Right ventricle myocardium inferior (tissue), 1 donor: Measurements from ENCODE around the gene MAP3K9. TPM values are rescaled to one million over a fixed set of nuclear protein-coding genes. Genes with fewer than 3 reads are reported as not detected.

ENCODE experiments used
- ATAC-seq: fragments of 200-7000 bp; cut with Tn5 transposase; one replicate; pipeline ENCODE4 v1.9.1; 2020; ENCODE audit warnings: mild to moderate bottlenecking, moderate library complexity
- DNase-seq: peaks from one replicate; pipeline ENCODE4 v3.0.0; 2021; ENCODE audit errors: missing footprints
- intact Hi-C: fragments of 100-400 bp; cut with DNase I; formaldehyde crosslinking; loops from one replicate; pipeline ENCODE4 v1.11.0; 2022
- total RNA-seq: library from RNA; stranded (reverse); fragmentation: NEBNext Ultra II Directional; extraction: Animal tissue kit (Norgen Biotek cat#: 25700); gene quantifications from one replicate; pipeline ENCODE4 v1.2.1, GENCODE V29; 2021
- donor health status: DM: no; HTN: yes; CAD: no; lungs with severe emphysema.

MAP3K9 gene
- total RNA-seq, 1 donor from 2014 or later, result 1.7 TPM

DNA sequence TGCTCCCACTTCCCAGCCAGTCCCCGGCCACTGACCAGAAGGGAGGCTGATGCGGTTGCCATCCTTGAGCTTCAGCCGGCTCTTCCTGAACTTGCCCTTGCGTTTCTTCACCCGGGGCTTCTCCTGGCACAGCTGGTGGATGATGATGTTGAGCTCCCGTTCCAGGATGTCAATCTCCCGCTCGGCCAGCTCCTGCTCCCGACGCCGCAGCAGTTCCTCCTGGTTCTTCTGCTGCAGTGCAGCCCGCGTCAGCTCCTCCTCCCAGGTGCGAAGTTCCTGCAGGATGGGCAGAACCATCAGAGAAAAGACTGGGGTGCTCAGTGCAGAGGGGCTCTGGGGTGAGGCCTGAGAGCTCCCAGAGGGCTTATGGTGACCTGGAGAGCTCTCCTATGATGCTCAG lies 67.0 kb downstream of the MAP3K9 start:
- intact Hi-C loops, result no loop called here
- DNase-seq (no peak), ATAC-seq (no peak)

DNA sequence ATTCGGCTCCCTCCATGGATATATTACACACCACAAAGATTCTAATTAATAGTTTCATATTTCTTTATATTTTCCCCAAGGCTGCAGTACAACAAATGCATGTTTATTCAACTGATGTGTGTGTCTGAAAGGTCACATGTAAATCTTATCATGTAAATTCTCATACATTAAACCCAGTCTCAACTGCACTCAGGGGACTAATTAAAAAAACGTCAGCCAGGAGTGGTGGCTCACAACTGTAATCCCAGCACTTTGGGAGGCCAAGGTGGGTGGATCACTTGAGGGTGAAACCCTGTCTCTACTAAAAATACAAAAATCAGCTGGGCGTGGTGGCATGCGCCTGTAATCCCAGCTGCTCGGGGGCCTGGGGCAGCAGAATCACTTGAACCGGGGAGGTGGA lies 67.8 kb downstream of the MAP3K9 start:
- DNase-seq (no peak), ATAC-seq (no peak)
- intact Hi-C loops, result no loop called here

DNA sequence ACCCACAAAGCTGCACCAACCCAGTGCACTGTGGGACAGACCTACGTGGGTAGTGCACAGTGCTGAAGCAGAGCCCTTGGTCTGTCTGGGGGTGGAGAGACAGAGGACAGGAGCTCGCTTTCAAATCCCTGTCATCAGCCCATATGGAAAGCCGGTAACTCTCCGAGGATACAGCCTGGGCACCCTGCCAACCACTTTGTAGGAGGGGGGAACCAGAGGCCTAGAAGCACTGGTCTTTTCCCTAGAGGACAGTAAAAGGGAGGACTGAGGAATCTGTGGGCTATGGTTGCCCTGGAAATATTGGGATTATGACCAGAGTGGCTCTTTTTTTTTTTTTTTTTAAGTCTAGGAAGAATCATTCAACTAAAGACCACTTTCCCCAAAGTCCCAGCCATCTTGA lies 74.3 kb downstream of the MAP3K9 start:
- ATAC-seq (no peak), DNase-seq (no peak)
- intact Hi-C loops, result no loop called here

DNA sequence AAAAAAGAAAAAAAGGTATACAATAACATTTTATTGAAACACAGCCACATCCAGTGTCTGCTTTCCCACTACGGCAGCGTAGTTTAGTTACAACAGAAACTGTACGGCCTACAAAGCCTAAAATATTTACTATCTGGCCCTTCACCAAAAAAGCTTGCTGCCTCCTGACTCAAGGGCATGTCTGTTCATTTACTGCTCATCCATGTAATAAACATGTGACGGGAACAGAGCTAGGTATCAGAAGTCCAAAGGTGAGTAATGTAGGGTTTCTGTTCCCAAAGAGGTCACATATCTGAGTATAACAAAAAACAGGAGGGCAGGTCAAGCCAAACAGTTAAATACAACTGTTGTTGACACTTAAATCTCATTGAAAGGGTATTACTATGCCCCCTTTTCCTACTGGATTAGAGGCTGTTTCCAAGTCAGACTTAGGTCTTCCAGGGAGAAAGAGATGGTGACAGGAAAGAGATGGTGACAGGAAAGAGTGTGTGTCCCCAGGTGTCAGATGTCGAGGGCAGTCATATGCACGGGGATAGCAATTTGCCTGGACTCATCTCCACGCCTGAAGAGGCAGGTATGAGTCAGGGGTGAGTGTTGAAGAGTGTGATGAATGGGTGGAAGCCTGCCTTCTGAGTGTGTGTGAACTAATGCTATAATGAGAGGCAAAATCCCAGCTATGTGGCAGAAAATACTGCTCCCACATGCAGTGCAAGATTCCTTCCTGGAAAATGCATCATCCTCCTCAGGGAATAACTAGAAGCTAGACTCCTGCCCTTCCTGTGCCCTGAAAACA lies 77.7 kb downstream of the MAP3K9 start:
- intact Hi-C loops, result no loop called here
- ATAC-seq (no peak), DNase-seq (no peak)

DNA sequence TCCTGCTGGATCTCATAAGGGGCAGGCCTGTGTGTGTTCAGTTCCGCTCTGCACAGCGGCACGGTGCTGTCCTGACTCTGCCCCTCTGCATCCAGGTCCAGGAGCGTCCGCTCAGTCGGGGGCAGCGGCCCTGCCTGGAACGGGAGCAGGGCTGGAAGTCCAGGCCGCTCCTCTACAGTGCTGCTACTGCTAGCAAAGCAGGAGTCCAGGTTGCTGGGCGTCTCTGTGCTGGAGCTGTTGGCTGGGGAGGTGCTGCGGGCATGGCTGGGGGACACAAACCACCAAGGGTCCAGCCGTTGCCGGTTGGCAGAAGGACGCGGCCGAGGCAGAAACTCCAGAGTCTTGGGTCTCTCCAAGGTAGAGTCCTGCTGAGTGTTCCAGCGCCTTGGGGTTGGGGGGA lies 78.9 kb downstream of the MAP3K9 start:
- intact Hi-C loops, result no loop called here
- ATAC-seq (no peak), DNase-seq (no peak)

DNA sequence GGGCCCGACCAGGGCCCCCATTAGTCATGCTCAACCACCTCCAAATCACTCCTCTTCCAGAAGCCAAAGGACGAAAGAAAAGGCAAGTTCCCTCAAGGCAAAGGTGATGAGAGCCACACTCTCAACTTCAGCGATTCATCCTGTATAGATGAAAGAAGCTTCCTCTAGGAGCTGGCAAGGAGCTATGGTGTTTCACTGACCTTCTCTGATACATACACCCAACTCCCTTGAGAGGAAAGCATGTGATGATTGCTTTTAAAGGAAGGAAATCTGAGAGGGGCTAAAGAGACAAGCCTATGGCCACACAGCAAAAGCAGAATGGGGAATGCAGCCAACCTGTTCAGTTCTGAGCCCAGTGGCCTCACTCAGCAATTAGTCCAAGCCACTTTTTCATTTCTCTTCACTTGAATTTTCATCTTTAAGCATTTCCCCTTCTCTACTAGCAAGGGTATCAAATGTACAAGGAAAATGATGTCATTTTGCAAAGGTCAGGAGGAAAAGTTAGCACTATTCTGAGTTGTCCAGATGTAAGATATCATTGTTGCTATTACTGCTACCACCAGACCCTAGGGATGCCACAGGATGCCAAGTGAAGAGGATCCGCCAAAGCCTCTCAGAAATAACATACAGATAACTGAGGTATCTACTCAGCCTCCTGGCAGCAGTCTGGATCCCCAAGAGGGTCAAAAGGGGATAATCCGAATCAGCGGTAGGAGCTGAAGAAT lies 82.5 kb downstream of the MAP3K9 start:
- ATAC-seq, result no peak
- intact Hi-C loops, result no loop called here
- no peak for DNase-seq

DNA sequence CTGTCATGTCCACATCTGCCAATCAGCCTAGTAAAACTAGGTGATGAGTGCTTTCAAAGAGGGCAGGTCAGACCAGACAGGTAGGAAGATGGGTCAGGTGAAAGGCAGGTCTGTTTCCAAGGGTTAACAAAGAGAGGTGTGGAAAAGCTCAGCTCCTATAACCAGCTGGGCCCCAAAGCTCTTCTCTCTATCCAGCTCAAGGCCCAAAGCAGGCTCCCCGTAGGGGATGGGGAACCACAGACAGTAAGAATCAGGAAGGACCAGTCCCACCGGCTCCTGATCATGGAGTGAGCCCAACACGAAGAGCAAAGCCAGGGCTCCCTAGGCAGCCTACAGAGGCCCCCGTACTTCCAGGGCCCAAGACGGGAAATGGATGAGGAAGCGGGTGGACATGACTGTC lies 84.4 kb downstream of the MAP3K9 start:
- DNase-seq, result no peak
- intact Hi-C loops, result no loop called here
- no peak for ATAC-seq

DNA sequence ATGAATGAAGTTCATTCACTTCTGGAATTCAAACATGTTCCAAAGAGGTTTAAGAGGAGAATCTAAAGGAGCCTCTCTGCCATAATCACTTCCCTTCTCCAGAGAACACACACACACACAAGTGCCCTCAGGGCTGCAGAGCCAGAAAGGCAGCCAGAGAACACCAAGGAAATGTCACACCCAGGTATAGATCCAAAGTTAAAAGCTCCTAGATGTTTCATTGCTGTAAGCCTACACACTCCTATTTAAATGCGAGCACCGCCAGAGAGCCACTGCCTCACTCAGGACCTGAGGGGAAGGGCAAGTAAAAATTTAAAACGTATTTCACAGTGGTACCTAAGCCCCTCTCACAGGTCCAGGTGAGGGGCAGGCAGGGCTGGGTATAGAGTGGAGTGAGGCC lies 85.2 kb downstream of the MAP3K9 start:
- DNase-seq, result no peak
- ATAC-seq, result no peak
- intact Hi-C loops, result no loop called here

DNA sequence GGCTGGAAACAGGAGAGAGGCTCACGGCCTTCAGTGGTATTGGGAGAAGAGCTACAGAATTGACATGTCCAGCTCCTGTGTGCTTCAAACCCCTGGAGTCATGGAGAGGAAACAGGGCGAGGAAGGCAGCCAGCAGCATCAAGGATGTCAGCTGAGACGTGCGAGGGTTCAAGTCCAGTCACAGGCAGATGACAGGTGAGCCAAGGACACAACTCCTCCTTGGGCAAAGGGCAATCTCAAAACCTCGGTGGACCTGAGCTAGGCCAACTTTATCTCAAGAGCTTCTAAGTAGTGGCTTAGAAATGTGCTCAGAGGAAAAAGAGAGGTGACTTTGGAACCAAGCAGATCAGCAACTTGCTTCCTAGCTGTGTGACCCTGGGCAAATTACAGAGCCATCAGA lies 86.0 kb downstream of the MAP3K9 start:
- no peak for ATAC-seq
- intact Hi-C loops, result no loop called here
- DNase-seq, result no peak

DNA sequence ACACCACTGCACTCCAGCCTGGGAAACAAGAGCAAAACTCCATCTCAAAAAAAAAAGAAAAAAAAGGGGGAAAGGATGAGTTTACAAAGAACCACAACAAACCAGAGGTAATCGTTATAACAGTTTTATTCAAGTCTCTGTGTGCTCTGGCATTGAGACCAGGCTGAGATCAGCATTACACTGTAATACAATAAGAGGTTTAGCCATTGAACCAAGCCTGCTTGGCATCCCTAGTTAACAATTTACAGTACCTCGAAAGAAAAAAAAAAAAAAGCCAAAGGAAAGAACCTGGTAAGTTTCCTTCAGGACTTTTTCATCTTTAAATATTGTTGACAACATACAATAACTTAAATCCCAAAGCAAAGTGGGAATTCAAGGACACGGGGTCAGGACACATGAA lies 86.9 kb downstream of the MAP3K9 start:
- ATAC-seq (no peak), DNase-seq (no peak)
- intact Hi-C loops, result no loop called here

DNA sequence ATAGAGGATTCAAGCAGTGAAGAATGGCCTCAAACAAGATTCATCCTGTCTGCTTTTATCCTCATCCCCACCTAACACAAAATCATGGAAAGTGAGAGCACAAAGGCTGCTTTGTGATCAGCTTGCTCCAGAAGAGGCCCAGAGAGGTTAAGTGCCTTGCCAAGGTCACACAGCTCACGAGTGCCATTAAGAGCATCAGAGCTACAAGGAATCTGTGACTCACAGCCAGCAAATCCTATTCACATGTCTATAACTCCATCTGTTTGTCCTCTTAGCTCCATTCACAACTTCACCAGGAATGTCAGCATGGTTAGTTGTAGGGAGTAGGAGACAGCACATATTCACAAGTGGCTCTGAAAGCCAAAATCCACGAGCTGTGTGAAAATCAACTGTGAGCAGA lies 87.8 kb downstream of the MAP3K9 start:
- intact Hi-C loops, result no loop called here
- ATAC-seq (no peak), DNase-seq (no peak)

DNA sequence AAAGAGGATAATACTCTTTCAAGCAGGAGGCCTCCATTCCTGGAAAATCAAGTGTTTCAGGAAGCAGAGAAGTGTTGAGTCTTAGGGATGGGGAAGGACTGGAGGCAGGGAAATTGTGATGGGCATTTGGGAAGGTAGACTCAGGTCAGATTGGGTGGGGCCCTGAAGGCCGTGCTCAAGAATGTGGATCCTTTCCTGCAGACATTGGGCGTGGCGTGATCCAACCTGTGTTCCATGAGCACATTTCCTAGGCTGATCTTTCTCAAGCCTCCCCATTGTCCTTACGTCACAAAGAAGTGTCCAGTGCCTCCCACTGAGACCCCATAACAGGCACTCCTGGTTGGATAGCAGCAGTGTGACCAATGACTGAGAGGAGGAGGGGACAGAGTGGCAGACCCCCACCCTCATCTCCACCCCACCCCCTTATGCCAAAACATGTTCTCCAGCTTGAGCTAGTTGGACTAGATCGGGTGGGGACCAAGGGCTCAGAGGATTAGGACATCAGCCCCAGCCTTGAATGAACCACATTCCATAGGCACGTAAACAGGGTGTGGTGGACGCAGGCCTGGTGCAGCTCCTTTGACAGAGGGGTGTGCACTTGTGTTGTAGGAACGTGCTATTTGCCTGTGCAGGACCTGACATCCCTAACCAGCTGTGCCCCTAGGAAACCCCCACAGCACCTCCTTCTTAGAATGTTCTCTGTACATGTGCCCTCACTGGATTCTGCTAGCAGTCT lies 90.8 kb downstream of the MAP3K9 start:
- DNase-seq (no peak), ATAC-seq (no peak)
- intact Hi-C loops, result no loop called here

DNA sequence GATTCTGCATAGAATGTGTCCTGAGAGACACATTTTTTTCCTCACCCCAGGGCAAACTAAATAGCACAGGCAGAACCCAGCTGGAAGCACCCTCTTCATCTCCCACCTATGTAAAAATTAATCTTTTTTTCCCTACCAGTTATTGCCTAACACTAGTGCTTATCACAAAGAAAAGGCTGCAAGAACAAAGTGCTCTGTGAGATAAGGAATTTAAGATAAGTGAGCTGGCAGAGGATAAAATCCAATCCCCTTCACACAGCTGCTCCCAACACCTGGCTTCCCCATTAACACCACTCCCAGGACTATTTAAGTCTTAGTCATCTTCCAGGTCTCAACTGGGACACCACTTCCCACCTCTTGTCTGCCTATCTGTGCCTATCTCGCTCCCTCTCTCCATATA lies 92.4 kb downstream of the MAP3K9 start:
- intact Hi-C loops, result no loop called here
- ATAC-seq, result no peak
- DNase-seq, result no peak

DNA sequence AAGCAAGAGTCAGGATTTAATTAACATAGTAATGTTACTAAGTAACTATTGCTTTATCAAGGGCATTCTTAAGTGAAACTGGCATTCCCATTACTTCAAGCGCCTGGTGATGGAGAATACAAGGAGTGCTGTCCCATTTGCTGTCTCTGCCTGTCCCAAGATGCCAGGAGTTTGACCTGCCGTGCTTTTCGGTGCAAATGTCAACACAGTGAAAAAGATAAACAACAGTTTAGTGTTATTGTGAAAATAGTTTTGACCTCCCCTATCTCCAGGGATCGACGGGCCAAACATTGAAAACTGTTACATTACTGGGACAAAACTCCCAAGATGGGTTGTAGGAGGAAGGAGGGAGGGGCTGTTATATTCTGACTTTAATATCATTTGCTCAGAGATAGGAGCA lies 92.8 kb downstream of the MAP3K9 start:
- intact Hi-C loops, result no loop called here
- no peak for ATAC-seq
- no peak for DNase-seq

DNA sequence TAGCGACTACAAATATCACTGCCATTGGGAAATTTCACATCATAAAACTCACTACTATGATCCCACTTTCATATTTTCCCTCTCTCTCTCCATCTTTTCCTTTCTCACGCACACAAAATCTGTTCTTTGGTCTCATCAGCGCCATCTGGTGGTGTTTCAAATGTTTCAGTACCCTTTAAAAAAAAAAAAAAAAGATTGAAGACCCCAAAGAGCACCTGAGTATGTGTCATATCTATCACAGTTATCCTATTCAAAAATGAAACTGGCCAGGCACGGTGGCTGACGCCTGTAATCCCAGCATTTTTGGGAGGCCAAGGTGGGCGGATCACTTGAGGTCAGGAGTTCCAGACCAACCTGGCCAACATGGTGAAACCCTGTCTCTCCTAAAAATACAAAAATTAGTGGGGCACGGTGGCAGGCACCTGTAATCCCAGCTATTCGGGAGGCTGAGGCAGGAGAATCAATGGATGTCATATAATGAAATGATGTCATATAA lies 95.2 kb downstream of the MAP3K9 start:
- DNase-seq, result no peak
- intact Hi-C loops, result loop anchor here (5.0 kb wide), 1 partner anchor 667 kb away; no protein-coding TSS in a partner anchor
- ATAC-seq, result no peak

DNA sequence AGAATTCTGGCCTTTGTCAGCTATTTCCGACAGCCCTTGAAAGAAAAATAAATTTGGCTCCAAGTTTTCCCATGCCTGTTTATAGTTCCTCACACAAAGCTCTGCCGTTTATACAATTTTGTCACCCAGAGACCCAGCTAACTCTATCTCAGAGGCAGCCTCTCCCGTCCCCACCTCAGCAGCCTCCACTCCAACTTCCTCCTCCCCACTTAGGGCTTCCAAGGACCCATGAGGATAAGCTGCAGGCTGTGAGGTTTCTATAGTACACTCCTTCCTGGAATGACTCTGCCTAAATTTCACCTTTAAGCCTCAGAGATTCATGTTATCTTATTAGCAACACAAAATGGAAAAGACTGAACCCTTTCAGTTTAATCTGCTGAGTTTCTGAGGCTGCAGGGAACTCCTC lies 95.8 kb downstream of the MAP3K9 start:
- DNase-seq (no peak), ATAC-seq (no peak)
- intact Hi-C loops, result loop anchor here (2.0 to 5.0 kb wide), 2 partner anchors 91 to 666 kb away; no protein-coding TSS in a partner anchor

DNA sequence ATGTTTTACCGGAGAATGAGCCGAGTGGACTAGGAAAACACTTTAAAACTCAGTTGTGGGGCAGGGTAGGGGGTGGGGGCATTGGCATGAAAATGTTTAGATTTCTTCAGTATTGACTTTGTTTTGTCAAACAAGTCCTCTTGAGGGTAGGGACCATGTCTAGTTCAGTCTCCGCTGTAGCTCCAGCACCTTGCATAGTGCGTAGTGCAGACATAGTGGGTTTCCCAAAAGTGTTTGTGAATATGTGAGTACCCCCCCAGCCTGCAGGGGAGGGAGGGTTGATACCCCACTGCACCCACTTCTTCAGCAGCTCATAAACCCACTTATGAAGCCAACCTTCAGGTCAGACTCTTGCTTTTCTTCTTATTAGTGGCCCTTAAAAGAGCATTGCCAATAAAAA lies 96.2 kb downstream of the MAP3K9 start:
- intact Hi-C loops, result loop anchor here (2.0 to 5.0 kb wide), 2 partner anchors 90 to 666 kb away; no protein-coding TSS in a partner anchor
- DNase-seq, result no peak
- ATAC-seq, result no peak

DNA sequence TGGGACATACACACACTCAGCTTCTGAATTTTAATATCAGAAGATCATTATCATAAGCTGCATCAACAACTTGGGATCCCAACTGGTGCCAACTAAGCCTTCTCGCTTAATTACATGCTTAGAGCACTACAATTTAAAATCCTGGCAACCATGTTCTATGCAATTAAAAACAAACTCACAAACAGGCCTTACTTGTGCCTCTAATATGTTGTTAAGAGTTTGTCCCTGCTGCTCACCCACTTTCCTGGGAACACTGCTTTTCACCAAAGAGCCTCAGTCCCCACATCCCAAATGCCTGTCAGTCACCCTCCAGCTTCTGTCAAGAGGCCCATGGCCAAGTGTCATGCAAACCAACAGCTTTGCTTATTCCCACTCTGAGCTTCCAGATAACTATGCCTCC lies 97.9 kb downstream of the MAP3K9 start:
- ATAC-seq (no peak), DNase-seq (no peak)
- intact Hi-C loops, result loop anchor here (5.0 kb wide), 1 partner anchor 664 kb away; no protein-coding TSS in a partner anchor

DNA sequence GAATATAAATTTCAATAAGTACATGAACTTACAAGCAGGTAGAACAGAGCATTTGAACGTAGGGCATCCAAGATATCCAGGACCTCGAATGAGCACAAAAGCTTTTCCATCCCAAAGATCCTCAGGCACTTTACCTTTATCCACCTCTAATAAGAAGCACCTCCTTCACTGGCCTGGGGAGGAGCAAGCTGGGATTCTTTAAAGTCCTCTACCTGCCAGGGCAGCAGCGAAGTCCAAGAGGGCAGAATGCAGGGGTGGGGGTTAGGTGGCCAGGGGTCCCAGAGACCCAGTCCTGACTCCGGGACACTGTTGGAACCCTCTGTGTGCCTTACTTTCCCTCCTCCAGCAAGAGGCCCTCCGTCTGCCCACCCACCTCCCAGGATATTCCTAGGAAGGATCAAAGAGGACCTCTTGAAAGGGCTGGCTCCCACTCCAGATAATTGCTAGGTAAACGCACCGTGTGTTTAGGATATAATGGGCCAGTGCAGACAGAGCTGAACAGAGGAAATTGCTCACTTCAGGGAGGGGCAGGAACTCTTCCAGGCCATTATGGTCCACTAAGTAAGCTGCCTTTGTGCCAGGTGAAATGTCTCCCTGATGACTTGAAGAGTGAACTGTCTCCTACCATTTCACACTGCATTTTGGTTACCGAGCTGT lies 99.5 kb downstream of the MAP3K9 start:
- ATAC-seq, result no peak
- DNase-seq, result no peak
- intact Hi-C loops, result loop anchor here (5.0 kb wide), 1 partner anchor 663 kb away; no protein-coding TSS in a partner anchor
